T-helper 1 cell (primary cell): Measurements from ENCODE around the gene GRM8.
"Not testable (repeated sequence)": the region's sequence is repeated elsewhere in the genome, so short reads cannot be mapped to it uniquely, and the experiment has no call there.

Source experiments
- DNase-seq, 5 donors: peaks; one replicate each; pipeline ENCODE4 v3.0.0-alpha.2; 2012 to 2020

GRM8 gene

DNA sequence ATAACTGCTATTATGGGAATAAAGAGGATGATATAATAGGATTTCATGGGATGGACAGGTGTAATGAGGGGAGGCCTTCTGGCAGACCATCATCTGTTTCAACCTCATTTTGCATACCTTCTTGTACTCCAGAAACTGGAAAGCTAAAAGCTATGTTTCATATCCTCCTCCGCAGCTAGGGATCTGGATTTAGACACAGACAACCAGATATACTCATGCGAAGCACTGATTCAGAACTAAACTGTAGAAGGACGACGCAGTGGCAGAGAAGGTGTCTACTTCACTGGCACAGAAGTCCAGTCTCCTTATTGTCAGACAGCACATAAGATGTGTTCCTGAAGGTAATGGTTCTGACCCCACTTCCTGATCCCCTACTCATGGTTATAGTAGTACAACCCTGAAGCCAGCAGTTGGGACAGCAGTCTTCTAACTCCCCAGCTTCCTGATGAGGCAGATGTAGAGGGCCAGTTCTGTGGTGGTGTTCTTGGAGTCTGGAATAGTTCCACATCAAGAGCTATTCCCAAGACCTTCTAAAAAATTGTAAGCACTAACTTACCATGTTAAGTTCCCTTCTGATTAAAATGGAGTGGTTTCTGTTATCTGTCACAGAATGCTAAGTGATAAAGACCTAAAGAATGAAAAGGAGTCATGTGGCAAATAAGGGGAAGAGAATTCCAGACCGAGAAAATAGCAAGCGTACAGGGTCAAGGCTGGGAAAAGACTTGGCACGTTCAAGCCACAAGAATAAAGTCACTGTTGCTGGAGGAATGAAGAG is 550.3 kb downstream of the GRM8 start:
- no peak for DNase-seq

DNA sequence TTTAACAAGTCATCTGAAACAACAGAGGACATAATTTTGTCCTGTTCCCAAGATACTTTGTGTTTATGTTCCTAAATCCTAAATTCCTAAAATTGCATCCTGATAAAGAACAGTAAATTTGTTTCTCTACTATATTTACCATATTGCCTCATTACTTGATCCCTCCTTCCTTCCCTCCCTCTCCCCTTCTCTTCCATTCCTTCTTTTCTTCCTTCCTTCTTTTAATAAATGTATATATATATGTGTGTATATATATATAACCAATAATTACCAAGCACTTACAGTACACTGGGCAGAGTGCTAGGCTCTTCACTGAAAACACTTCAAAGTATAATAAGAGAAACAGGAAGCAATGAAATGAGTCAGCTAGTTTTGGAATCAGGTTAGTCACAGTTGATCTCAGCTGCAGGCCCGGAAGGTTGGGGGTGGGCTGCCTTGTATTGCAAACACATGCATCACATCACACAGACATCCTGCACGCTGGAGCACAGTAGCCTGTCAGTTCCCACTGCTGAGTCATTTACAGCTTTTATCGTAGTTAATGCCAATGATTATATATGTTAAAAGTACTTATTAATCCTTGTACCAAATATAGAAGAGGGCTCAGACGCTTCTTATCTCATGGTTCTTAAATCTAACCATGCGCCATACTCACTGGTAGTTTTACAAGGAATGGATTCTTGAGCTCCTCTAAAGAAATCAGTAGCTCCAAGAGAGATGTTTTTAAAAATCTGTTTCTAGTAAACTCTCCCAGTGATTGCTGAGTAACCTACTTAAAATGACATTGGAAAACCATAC is 551.7 kb downstream of the GRM8 start:
- peak in 2 of 5 donors; percentile 30 to 96 for DNase-seq

DNA sequence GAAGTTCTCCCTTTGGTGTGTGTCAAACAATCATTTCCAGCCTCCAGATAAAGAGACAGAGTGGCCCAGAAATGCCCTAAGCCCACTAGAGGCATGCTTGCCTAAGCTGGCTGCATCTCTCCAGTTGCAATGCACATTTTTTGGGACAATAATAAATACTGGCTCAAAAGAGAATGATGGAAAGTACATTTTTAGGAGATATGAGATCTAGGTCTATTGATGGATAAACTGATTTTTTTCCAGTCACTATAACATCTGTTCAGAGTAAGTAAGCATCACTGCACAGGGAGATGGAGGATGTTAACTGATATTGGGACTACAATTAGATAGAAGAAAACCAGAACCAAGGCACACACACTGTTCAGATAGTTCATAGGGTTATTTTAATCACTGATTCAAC is 553.0 kb downstream of the GRM8 start:
- DNase-seq = no peak

DNA sequence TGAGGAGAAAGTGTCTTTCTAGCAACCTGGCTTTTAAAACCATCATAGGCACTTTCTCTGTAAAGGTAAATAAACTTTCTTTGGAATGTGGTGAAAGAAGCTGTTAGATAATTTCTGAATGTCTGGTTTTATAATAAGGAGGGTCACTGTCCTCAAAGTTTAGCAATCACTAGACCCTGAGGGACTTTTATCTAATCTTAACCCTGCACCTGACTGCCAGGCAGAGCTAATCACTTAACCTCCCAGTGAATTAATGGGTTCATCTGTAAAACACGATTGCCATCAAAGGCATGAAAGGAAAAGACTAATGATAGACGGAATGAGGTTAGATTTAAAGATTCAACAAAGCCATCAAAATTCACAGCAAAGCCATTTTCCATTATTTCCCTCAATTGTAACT is 553.8 kb downstream of the GRM8 start:
- no peak for DNase-seq

DNA sequence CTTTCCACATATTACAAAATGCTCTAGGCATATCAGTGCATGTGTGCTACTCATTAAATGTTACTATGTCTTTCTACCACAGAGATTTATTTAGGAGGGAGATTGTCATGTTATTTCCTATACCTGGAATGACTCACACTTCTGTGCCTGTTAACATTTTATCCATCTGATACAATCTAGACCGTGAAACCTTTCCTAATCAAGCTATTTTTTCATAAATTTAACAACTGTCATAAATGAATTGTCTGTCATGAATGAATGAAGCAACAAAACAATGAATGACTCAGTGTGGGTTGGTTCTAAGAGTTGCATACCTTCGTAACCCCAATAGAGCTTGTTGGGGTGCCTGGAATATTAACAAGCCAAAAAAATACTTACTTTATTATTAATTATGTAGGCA is 554.3 kb downstream of the GRM8 start:
- DNase-seq = no peak

DNA sequence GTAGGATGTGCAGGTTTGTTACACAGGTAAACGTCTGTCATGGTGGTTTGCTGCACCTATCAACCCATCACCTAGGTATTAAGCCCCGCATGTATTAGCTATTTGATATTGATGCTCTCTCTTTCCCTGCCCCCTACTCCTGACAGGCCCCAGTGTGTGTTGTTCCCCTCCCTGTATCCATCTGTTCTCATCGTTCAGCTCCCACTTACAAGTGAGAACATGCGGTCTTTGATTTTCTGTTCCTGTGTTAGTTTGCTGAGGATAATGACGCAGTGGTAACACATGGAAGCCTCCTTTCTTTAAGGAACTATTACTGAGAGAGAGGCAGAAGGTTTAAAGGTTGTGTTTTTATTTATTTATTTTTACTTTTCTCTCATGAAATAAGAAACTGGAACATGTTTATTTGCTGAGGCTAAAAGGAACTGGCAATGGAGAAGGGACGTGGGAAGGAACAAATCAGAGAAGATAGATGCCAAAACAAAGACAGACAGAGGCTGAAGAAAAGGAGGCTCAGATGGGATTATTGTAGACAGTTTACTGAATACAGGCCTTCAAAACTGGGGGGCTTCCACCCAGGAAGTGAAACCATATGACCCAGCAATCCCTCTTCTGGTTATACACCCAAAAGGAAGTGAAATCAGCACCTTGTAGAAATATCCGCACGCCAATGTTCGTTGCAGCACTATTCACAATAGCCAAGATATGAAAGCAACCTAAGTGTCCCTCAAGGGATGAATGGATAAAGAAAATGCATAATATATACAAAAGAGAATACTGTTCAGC is 556.3 kb downstream of the GRM8 start:
- no peak for DNase-seq

DNA sequence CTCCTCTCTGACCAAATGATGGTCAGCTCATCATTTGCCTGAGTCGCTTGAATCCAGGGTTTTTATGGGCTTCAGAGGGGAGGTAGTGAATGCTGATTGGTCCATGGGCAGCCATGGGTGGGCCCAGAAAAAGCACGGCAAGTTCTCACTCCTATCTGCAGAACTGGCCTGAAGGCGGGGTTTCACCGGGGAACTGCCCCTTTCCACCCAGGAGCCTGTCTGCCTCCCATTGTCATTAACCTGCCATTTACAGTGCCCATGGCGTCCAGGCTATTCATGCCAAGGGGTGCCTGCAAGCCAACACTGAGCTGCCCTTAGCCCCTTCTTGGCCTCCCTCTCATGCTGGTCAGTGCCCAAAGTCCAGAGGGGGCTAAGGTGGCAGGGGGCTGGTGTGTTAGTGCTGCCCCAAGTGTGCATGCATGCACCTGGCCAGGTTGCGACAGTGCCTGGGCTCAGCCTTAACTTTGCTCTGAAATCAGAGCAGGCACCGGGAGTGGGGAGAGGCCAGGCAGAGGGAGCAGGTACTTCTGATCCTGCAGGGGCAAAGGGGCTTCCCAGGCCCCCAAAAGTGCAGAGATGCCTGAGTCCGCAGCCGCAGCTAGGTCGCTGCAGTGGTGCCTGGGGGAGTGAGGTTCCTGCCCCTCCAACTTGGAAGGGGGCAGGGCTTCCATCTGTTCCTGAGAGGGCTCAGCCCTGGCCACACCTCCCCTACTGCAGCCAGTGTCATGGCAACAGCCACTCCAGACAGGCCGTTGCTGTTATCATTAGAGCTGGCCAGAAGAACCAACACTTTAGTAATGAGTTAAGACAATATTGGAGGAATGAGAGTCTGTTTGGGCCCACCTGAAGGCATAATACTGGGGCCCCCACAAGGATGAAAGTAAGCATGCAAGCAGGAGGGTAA is 561.6 kb downstream of the GRM8 start:
- DNase-seq = no peak

DNA sequence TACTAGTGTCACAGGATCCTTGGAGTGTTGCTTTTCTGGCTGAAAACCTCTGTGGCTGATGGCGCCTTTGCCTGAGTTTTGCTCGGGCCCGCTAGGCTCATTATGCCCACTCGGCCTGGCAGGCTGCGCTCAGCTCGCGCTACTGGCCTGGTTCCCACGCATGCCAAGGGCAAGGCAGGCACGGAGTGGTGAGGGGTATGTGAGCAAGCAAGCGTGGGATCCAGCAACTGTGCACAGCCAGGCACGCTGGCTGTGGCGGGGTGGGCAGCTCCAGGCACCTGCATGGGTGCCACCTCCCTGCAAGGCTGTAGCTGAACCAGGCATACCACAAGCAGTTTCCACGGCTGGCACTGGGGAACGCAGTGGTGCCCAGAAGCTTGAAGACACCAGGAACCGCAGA is 562.6 kb downstream of the GRM8 start:
- no peak for DNase-seq

DNA sequence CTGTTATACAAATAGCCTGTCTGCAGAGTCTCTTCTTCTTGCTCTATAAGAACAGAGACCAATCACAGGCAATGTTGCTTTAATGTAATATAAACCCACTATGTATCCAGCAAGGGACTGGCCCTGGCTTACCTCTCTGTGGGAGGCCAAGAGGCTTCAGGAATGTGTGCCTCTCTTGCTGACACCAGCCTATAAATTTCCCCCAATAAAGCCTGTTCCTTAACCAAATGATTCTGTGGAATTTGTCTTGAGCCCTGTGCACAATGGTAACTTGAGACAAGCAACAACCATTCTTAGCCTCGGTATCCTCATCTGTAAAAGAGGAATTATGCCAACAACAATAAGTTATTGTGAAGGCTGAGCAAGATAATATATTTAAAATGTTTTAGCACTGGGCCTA is 563.7 kb downstream of the GRM8 start:
- no peak for DNase-seq

DNA sequence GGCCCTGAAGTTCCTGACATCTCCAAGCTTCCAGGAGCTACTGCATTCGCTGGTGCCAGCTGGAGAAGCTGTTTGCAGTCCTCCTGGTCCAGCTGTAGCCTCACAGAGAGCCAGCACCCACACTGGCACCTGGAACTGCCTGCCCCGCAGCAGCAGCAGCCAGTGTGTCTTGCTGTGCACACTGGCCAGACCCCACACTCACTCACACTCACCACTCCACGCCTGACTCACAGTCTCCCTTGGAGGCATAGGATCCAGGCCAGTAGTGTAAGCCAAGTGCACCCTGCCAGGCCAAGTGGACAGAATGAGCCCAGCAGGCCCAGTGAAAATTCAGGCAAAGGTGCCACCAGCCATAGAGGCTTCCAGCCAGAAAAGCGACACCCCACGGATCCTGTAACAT is 566.3 kb downstream of the GRM8 start:
- no peak for DNase-seq

DNA sequence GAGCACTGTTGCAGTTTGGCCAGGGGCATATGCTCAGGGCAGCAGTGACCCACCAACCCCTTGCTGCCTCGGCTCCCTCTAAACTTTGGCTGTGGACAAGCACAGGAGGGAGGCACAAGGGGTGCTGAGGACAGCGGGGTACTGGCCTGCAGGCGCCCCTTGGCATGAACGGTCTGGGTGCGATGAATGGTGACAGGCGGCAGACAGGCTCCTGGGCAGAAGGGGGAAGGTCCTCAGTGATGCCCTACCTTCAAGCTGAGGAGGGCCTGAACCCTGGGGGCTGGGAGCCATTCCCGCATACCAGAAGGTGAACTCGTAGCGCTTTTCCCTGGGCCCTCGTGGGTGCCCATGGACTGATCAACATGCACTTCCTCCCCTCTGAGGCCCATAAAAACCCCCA is 567.1 kb downstream of the GRM8 start:
- DNase-seq = no peak

DNA sequence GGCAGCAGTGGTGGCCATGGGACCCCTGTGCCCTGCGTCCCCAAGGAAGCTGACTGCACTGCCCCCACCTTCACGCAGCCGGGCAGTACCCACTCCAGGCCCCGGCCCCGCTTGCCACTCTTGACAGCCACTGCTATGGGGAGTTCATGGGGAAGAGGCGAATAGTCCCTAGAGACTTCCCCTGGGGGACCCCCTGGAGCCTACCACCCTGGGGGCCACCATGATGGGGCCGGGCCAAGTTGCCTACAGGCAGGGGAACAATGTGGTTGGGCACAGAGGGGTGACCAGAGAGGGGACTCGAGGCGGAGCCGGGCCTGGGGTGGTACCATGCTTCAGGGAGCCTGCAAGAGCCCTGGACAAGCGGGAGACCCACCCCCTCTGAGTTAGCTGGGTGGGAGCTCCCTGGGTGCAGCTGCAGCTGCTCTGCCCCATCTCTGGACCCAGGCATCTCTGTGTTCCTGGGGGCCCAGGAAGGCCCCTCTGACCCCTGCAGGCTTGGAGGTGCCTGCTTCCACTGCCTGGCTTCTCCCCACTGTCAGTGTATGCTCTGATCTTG is 567.6 kb downstream of the GRM8 start:
- no peak for DNase-seq

DNA sequence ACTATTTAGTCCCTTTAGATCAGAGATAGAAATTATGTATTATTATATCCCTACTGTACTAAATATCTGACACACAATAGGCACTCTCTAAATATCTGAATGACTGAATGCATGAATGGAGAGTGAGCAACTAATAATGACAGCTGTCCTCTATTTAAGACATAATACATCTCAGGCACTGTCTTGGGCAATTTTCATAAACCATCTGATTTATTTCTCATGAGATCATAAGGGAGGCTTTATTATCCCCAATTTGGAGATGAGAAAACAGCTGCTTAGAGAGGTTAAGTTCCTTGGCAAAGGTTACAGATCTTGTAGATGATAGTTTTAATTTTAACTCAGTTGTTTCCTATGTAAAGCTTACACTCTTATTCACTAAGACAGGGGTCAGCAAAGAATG is 570.6 kb downstream of the GRM8 start:
- no peak for DNase-seq

DNA sequence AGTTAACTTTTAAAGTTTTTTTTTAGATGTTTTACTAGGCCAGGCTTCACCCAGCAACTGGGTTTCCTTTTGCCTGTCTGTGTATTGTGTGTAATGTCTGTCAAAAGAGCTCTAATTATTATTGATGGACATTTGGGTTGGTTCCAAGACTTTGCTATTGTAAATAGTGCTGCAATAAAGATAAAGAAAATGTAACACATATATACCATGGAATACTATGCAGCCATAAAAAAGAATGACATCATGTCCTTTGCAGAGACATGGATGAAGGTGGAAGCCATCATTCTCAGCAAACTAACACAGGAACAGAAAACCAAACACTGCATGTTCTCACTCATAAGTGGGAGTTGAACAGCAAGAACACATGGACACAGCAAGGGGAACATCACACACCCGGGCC is 584.0 kb downstream of the GRM8 start:
- not testable (repeated sequence) for DNase-seq

DNA sequence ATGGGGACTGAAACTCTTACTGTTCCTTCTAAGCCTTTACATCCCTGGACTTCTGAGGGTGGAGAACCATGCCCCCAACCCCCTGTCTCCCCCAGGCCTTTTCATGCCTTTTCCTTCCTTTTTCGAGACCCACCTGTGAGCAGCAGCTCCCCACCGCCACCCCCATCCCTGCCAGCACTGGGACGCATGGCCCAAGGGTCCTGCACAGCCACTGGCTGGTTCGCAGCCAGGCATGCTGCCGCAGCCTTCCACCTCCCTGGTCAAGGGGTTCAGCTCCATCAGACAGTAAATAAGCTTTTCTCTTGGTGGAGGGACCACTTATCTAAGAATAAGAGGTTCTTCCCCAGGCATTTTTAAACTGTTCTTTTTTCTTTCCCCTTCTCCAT is 584.4 kb downstream of the GRM8 start:
- no peak for DNase-seq

DNA sequence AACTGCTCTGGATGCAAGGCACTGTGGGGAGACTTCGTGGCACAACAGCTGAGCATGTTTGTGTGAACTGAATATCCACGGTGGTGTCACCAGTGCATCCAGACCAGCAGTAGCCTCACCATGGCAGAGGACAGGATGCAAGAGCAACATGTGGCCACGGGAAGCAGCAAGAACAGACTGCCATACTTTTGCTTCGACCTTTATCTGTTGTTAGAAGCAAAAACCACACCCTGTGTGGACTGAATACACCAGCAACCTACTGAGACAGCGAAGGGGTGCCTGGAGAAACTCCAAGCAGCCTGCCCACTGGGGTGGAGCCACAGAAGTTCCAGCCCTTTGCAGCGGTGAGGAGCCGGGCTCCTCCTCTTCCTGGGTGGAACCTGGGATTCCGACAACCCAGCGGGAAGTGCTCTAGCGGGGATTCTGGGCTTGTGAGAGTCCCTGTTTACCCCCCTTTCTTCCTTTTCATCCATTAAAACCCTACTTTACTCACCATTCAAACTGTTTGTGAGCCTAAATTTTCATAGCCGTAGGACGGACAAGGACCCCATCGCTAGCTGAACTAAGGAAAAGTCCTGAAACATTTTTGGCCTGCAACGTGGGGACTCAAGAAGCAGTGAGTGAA is 584.9 kb downstream of the GRM8 start:
- DNase-seq = no peak

DNA sequence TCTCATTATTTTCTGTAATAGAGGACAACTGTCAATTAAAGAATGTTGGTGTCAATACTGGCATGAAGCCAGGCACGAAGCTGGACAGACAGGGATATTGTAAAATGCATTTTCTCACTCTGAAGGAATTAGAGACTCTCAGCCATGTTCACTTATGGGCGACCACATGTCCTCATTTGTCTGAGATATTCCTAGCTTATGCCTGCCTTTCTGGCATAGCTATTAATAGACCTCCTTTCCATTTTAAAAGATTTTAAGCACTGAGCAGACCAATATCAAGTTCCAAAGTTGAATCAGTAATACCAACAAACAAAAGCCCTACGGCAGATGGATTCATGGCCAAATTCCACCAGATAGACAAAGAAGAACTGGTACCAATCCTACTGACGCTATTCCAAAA is 589.9 kb downstream of the GRM8 start:
- DNase-seq = no peak

DNA sequence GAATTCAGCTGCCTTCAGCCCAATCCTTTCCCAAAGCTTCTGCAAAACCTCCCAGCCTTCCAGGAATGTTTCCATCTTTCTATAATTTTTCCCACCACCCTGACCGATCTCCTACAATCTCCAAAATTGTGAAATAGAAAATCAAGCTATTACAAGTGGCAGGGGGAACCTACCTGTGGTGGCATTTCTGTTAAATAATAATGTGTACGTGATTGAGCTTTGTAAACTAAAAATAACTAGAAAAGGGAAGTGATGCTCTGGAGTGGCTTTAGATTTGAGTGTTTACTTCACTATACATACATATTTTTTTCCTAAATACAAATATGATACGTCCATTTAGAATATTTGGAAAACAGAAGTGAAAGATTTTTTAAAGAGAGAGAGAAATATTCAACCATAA is 593.6 kb downstream of the GRM8 start:
- no peak for DNase-seq

DNA sequence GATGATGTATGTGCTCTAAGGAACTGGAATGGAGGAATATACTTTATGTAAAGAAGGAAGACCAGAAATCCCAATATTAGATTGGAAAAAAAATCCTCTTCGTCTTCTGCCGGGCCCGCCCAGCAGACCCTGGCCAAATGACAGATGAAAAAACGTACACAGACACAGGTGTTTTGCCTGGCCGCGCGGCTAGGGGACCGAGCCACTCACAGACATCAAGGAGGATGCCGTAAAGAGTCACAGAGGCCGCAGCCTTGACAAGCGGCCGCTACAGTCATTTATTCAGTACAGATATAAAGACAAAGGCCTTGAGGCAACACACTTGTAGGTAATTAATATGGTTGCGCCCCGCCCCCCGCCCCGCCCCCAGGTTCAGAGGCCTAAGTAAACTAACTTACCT is 594.1 kb downstream of the GRM8 start:
- no peak for DNase-seq

DNA sequence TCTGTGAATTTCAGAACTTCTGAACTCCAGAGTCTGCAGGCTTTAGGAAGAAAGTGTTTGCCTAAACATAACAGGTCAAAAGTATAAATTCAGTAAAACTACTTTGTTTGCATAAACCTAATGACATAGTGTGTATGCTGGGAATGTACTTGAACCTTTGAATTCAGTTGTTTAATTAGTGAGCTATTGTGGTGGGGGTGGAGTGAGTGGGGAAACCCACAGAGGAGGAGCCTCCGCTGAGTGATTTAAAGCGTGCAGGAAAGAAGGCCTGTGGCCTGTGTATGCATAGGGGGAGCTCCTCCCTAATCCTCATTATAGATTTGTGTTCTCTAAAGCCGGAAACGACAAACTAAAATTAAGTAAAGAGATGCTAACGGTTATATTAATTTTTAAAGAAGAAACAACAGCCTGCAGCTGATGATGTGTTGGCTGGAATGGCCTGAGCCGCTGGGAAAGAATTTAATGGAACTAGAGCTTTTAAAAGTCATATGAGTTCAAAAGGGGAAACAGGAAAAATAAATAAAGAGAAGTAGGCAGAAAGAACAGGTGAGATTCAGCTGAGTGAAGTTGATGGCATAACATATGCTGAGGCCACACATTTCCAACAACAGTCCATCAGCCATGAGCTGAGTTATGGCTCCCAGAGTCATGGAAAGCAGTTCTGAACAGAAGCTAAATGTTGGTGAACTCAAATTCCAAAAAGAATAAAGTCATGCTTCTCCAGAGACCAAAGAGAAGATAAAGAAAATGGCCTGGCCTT is 595.0 kb downstream of the GRM8 start:
- no peak for DNase-seq

DNA sequence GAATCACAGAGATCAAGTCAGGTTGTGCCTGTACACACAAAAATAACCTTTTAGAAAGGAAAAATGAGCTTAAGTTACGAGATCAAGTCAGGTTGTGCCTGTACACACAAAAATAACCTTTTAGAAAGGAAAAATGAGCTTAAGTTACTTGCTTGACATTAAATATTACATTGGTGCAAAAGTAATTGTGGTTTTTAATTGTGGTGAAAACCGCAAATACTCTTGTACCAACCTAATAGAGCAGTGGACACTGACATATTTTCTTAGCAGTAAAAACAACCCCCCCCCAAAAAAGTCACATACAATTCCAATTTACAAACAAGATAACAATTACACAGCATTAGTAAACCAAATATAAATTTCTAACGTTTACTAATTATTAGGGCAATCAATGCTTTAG is 595.6 kb downstream of the GRM8 start:
- DNase-seq = no peak
